ENCODE measurements around the gene NFKBIE. TPM values are rescaled to one million over a fixed set of nuclear protein-coding genes. Genes with fewer than 3 reads are reported as not detected.

NFKBIE gene
- total and polyA plus RNA-seq, 2 of the 13 experiments (the other 11 are each of a cell fraction or from before 2014, with no cell fraction given): 6.7 to 14.5 TPM

DNA sequence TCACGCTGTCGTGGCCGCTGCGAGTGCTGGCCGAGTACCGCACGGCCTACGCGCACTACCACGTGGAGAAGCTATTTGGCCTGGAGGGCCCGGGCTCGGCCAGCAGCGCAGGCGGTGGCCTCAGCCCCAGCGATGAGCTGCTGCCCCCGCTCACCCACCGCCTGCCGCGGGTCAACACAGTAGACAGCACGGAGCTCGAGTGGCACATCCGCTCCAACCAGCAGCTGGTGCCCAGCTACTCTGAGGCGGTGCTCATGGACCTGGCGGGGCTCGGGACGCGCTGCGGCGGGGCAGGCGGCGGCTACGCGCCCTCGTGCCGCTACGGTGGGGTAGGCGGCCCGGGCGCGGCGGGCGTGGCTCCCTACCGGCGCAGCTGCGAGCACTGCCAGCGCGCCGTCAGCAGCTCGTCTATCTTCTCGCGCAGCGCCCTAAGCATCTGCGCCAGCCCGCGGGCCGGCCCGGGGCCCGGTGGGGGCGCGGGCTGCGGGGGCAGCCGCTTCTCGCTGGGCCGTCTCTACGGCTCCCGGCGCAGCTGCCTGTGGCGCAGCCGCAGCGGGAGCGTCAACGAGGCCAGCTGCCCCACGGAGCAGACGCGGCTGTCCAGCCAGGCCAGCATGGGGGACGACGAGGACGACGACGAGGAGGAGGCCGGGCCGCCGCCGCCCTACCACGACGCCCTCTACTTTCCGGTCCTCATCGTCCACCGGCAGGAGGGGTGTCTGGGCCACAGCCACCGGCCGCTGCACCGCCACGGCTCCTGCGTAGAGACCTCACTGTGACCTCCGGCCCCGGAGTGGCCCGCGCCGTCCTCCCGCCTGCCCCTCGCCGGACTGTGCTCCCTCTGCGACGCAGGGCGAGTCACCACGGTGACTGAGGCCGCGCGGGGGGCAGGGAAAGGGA lies 10.6 kb upstream of the NFKBIE start (continued):
- peak; percentile 68 for TF ChIP-seq IKZF4 (CRISPR knock-in tag; IDR thresholded peaks at IDR 0.05; ENCODE audit: borderline replicate concordance, low read depth, not compliant biosample characterization)
- TF ChIP-seq, protein P1, sequence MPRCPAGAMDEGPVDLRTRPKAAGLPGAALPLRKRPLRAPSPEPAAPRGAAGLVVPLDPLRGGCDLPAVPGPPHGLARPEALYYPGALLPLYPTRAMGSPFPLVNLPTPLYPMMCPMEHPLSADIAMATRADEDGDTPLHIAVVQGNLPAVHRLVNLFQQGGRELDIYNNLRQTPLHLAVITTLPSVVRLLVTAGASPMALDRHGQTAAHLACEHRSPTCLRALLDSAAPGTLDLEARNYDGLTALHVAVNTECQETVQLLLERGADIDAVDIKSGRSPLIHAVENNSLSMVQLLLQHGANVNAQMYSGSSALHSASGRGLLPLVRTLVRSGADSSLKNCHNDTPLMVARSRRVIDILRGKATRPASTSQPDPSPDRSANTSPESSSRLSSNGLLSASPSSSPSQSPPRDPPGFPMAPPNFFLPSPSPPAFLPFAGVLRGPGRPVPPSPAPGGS (CRISPR knock-in tag; IDR thresholded peaks at IDR 0.05): peak; percentile 48; the same call in 1 of the 2 replicates
- TF ChIP-seq ETV6 (CRISPR knock-in tag; conservative IDR thresholded peaks at IDR 0.05): no peak
- TF ChIP-seq FIP1L1 (IDR thresholded peaks at IDR 0.05; ENCODE audit: borderline replicate concordance, insufficient read depth, low read depth, low read length): no peak
- TF ChIP-seq ZNF841 (CRISPR knock-in tag; IDR thresholded peaks at IDR 0.05; ENCODE audit: borderline replicate concordance): 0 out of 2 replicates have a peak, but pooled peaks have one; percentile 48
- peak; percentile 63; the same call in 1 of the 2 replicates for TF ChIP-seq MYC (CRISPR knock-in tag; IDR thresholded peaks at IDR 0.05; ENCODE audit: borderline replicate concordance)
- TF ChIP-seq ZSCAN31 (CRISPR knock-in tag; IDR thresholded peaks at IDR 0.05; ENCODE audit: low read depth): 0 out of 2 replicates have a peak, but pooled peaks have one; percentile 40
- TF ChIP-seq GZF1 (CRISPR knock-in tag; IDR thresholded peaks at IDR 0.05): peak; percentile 53; the same call in 1 of the 2 replicates
- peak; percentile 19; the same call in 1 of the 2 replicates for TF ChIP-seq BCL6 (CRISPR knock-in tag; IDR thresholded peaks at IDR 0.05)
- TF ChIP-seq, protein P2, sequence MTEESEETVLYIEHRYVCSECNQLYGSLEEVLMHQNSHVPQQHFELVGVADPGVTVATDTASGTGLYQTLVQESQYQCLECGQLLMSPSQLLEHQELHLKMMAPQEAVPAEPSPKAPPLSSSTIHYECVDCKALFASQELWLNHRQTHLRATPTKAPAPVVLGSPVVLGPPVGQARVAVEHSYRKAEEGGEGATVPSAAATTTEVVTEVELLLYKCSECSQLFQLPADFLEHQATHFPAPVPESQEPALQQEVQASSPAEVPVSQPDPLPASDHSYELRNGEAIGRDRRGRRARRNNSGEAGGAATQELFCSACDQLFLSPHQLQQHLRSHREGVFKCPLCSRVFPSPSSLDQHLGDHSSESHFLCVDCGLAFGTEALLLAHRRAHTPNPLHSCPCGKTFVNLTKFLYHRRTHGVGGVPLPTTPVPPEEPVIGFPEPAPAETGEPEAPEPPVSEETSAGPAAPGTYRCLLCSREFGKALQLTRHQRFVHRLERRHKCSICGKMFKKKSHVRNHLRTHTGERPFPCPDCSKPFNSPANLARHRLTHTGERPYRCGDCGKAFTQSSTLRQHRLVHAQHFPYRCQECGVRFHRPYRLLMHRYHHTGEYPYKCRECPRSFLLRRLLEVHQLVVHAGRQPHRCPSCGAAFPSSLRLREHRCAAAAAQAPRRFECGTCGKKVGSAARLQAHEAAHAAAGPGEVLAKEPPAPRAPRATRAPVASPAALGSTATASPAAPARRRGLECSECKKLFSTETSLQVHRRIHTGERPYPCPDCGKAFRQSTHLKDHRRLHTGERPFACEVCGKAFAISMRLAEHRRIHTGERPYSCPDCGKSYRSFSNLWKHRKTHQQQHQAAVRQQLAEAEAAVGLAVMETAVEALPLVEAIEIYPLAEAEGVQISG (CRISPR knock-in tag; IDR thresholded peaks at IDR 0.05): 0 out of 2 replicates have a peak, but pooled peaks have one; percentile 18
- peak; percentile 20; the same call in 1 of the 2 replicates for TF ChIP-seq CHCHD3 (CRISPR knock-in tag; IDR thresholded peaks at IDR 0.05)
- no peak for TF ChIP-seq TMF1 (CRISPR knock-in tag; IDR thresholded peaks at IDR 0.05; ENCODE audit: low read depth)
- peak; percentile 56; the same call in 1 of the 2 replicates for TF ChIP-seq ZNF766 (CRISPR knock-in tag; IDR thresholded peaks at IDR 0.05; ENCODE audit: borderline replicate concordance)
- TF ChIP-seq EHMT2 (IDR thresholded peaks at IDR 0.05; ENCODE audit: borderline replicate concordance, low read depth, low read length): no peak
- TF ChIP-seq ZNF777 (CRISPR knock-in tag; IDR thresholded peaks at IDR 0.05): peak; percentile 91
- TF ChIP-seq, protein P3, sequence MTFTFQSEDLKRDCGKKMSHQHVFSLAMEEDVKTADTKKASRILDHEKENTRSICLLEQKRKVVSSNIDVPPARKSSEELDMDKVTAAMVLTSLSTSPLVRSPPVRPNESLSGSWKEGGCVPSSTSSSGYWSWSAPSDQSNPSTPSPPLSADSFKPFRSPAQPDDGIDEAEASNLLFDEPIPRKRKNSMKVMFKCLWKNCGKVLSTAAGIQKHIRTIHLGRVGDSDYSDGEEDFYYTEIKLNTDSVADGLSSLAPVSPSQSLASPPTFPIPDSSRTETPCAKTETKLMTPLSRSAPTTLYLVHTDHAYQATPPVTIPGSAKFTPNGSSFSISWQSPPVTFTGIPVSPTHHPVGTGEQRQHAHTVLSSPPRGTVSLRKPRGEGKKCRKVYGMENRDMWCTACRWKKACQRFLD (CRISPR knock-in tag; IDR thresholded peaks at IDR 0.05; ENCODE audit: borderline replicate concordance): no peak
- no peak for TF ChIP-seq ZNF746 (CRISPR knock-in tag; IDR thresholded peaks at IDR 0.05)
- no peak for TF ChIP-seq AHR (CRISPR knock-in tag; IDR thresholded peaks at IDR 0.05)
- no peak for TF ChIP-seq CBX1 (IDR thresholded peaks at IDR 0.05; ENCODE audit: low read depth)
- TF ChIP-seq, protein P4, sequence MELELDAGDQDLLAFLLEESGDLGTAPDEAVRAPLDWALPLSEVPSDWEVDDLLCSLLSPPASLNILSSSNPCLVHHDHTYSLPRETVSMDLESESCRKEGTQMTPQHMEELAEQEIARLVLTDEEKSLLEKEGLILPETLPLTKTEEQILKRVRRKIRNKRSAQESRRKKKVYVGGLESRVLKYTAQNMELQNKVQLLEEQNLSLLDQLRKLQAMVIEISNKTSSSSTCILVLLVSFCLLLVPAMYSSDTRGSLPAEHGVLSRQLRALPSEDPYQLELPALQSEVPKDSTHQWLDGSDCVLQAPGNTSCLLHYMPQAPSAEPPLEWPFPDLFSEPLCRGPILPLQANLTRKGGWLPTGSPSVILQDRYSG (CRISPR knock-in tag; IDR thresholded peaks at IDR 0.05): 0 out of 2 replicates have a peak, but pooled peaks have one; percentile 64
- TF ChIP-seq JUND (CRISPR knock-in tag; IDR thresholded peaks at IDR 0.05): no peak
- TF ChIP-seq KLF13 (CRISPR knock-in tag; IDR thresholded peaks at IDR 0.05): no peak
- TF ChIP-seq ZFP41 (CRISPR knock-in tag; IDR thresholded peaks at IDR 0.05; ENCODE audit: borderline replicate concordance): no peak

Data from HepG2 (cell line).